ENCODE results near the gene MCFD2.

DNA sequence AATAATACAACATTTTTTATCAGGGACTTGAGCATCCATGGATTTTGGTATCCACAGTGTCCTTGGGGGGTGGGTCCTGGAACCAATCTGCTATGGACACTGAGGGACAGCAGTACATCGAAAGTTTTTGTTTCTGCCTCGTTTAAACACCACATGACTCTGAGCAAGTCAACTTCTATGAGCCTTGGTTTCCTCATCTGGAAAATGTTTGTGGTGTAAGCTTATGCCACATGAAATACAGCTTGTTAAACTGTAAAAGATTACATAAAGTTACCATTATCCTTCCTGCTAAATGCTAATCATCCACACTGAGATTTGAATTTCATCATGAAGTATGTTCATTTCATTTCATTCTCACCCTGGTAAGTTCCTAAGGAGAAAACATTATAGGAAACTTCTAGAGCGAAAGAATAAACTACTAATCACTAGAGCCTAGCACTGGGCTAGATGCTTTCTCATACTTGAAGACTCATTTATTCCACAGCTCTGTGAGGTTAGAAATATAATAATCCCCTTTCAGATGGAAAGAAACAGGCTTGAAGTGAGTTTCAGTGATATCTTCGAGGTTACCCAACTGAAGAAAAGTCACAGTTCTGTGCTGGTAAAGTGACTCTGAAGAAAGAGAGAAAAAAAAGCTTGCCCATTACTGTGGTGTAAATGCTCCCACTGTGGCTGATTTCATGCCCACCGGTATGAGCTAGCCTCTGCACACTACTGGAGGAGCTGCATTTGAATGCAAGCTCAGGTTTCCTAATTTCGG is 29.2 kb downstream of the MCFD2 start:
- TF ChIP-seq POLR2AphosphoS5 (IDR thresholded peaks at IDR 0.05) (no peak), POLR2A (IDR thresholded peaks at IDR 0.05) (no peak), EP300 (IDR thresholded peaks at IDR 0.05) (no peak)
- TF ChIP-seq, protein P1, sequence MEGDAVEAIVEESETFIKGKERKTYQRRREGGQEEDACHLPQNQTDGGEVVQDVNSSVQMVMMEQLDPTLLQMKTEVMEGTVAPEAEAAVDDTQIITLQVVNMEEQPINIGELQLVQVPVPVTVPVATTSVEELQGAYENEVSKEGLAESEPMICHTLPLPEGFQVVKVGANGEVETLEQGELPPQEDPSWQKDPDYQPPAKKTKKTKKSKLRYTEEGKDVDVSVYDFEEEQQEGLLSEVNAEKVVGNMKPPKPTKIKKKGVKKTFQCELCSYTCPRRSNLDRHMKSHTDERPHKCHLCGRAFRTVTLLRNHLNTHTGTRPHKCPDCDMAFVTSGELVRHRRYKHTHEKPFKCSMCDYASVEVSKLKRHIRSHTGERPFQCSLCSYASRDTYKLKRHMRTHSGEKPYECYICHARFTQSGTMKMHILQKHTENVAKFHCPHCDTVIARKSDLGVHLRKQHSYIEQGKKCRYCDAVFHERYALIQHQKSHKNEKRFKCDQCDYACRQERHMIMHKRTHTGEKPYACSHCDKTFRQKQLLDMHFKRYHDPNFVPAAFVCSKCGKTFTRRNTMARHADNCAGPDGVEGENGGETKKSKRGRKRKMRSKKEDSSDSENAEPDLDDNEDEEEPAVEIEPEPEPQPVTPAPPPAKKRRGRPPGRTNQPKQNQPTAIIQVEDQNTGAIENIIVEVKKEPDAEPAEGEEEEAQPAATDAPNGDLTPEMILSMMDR (IDR thresholded peaks at IDR 0.05) = no peak
